Glutamatergic neuron (in vitro differentiated cells): ENCODE measurements around the gene MKKS. TPM values are rescaled to one million over a fixed set of nuclear protein-coding genes. Genes with fewer than 3 reads are reported as not detected.
A peak's percentile ranks its signal among the peaks of the same experiment; 100 is the strongest.

ENCODE experiments used
- DNase-seq: peaks from one replicate; pipeline ENCODE4 v3.0.0; 2022
- H3K27ac Mint-ChIP-seq: one replicate; pipeline ENCODE4 v1.8.0; 2020; ENCODE audit warnings: mild to moderate bottlenecking, mixed read lengths, inconsistent platforms; ENCODE audit not compliant: unreplicated experiment
- H3K27me3 Mint-ChIP-seq: one replicate; pipeline ENCODE4 v1.8.0; 2020; ENCODE audit warnings: mild to moderate bottlenecking, moderate library complexity, mixed read lengths, inconsistent platforms; ENCODE audit not compliant: unreplicated experiment
- H3K36me3 Mint-ChIP-seq: one replicate; pipeline ENCODE4 v1.8.0; 2020; ENCODE audit warnings: mild to moderate bottlenecking, mixed read lengths, inconsistent platforms; ENCODE audit not compliant: unreplicated experiment
- H3K4me1 Mint-ChIP-seq: one replicate; pipeline ENCODE4 v1.8.0; 2020; ENCODE audit warnings: mild to moderate bottlenecking, low read depth, mixed read lengths, inconsistent platforms; ENCODE audit not compliant: unreplicated experiment
- H3K4me3 Mint-ChIP-seq: one replicate; pipeline ENCODE4 v1.8.0; 2020; ENCODE audit warnings: mild to moderate bottlenecking, mixed read lengths, inconsistent platforms; ENCODE audit not compliant: unreplicated experiment
- H3K9me3 Mint-ChIP-seq: one replicate; pipeline ENCODE4 v1.8.0; 2020; ENCODE audit warnings: mild to moderate bottlenecking, moderate library complexity, mixed read lengths, inconsistent platforms; ENCODE audit not compliant: unreplicated experiment
- CTCF ChIP-seq: fragments of 200-600 bp; sonication (generic); IDR thresholded peaks from one replicate; pipeline ENCODE4 v1.5.0; 2021; ENCODE audit not compliant: partially characterized antibody, unreplicated experiment
- long read RNA-seq: library from polyadenylated mRNA; unstranded; transcript quantifications from one replicate; pipeline ENCODE4 v2.0.0, GENCODE V29; 2020; ENCODE audit not compliant: unreplicated experiment
- total RNA-seq: library from RNA; stranded (reverse); fragmentation: NEBNext Ultra II Directional; extraction: Animal tissue kit (Norgen Biotek cat#: 25700); gene quantifications from one replicate; pipeline ENCODE4 v1.2.1, GENCODE V29; 2021; ENCODE audit not compliant: unreplicated experiment

Gene MKKS
- total RNA-seq: 15.1 TPM
- long read RNA-seq, full-length matches to known transcripts: 14 of 37 reads
- long read RNA-seq, partial matches to known transcripts: 12 of 37 reads
- long read RNA-seq, other reads (novel, unspliced or antisense): 11 of 37 reads

DNA sequence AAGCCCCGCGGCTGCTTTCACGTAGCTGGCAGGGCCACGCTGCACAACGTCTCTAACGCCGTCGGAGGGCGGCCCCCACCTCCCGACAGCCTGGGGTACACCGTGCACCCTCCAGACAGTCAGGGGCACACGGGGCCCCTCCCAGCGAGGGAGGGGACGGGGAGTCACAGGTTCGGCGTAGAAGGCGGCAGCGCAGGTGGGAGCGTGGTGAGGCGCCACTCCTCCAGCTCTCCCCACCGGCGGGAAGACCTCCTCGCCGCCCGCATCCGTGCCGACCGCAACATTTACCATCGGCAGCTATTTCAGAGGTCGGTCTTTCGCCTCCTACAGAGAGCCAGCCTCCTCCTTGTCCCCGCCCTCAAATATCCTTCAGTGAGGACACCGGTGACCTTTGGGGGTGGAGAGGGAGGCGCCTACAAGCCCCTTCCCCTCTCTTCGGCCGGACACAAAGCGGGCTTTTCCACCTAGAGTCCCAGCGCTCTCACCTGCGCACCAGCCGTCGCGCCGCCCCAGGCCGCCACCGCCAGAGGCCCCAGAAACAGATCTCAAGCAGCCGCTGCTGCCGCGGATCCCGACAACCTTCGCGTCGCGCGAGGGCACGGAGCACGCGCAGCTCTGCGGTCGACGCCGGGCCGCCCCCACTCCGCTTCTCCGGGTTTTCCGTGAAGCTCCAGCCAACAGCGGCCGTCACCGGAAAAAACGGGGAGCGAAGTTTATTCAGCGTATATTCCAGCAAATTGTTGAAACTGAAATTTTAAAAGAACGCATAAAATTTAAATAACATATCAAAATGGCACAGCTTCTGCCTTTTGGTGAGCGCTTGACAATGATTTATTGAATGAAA, at the start of gene MKKS:
Gene MKKS (minus strand): TSS at position 600 of the 844 bp plus-strand sequence. CDS start 20,708 bp downstream, outside the sequence.
- no peaks in the 10 kb centered on the region for H3K36me3 Mint-ChIP-seq
- H3K27ac Mint-ChIP-seq: peak within 1 kb of the TSS; percentile 89
- TF ChIP-seq CTCF: no peak
- DNase-seq: peak; percentile 94
- peaks cover 18% of the 10 kb centered on the region for H3K4me1 Mint-ChIP-seq
- peaks cover 3% of the 10 kb centered on the region for H3K27me3 Mint-ChIP-seq
- peaks cover 4% of the 10 kb centered on the region for H3K9me3 Mint-ChIP-seq
- peak within 1 kb of the TSS; percentile 98 for H3K4me3 Mint-ChIP-seq

- Mint-ChIP-seq H3K9me3 (no peaks in the 10 kb centered on the region), H3K4me3 (no peak overlapping the region), H3K27ac (no peak overlapping the region), H3K36me3 (no peaks in the 10 kb centered on the region), H3K4me1 (peaks cover 24% of the 10 kb centered on the region), H3K27me3 (no peaks in the 10 kb centered on the region)
- no peak for TF ChIP-seq CTCF
- DNase-seq: no peak
These were observed 49.7 kb upstream of the MKKS start for GRCh38 chr20:10483691-10484090.

GRCh38 chr20:10481676-10482075, 47.7 kb upstream of the MKKS start:
- H3K4me1 Mint-ChIP-seq: peaks cover 15% of the 10 kb centered on the region
- peak; percentile 28 for DNase-seq

DNA sequence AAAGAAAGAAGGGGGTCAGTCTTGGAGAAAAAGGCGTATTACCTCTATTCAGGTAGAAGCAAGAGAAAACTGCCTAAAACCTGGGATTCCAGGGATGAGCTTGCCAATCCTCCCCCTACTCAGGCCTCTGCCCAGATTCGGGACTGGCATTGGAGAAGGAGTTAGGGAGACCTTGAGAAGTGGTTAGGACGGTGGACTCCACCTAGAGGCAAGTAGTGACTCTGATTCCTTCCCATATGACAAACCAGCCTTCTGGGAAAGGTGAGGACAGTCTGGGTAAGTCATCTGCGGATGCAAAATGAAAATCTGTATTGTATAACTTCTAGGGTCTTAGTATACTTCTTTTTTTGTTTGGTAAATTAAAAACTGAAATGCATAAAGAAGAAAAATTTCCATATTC, 44.9 kb upstream of the MKKS start:
- TF ChIP-seq CTCF: no peak
- no peak overlapping the region for H3K4me3 Mint-ChIP-seq
- no peaks in the 10 kb centered on the region for H3K27me3 Mint-ChIP-seq
- no peak for DNase-seq
- no peak overlapping the region for H3K27ac Mint-ChIP-seq
- peaks cover 23% of the 10 kb centered on the region for H3K4me1 Mint-ChIP-seq
- H3K36me3 Mint-ChIP-seq: no peaks in the 10 kb centered on the region
- H3K9me3 Mint-ChIP-seq: no peaks in the 10 kb centered on the region

More at GRCh38 chr20:10481676-10482075, 47.7 kb upstream of the MKKS start:
- H3K4me3 Mint-ChIP-seq: no peak overlapping the region
- H3K36me3 Mint-ChIP-seq: no peaks in the 10 kb centered on the region
- H3K9me3 Mint-ChIP-seq: no peaks in the 10 kb centered on the region
- H3K27ac Mint-ChIP-seq: peak overlapping the region; percentile 35
- no peak for TF ChIP-seq CTCF
- no peaks in the 10 kb centered on the region for H3K27me3 Mint-ChIP-seq

DNA sequence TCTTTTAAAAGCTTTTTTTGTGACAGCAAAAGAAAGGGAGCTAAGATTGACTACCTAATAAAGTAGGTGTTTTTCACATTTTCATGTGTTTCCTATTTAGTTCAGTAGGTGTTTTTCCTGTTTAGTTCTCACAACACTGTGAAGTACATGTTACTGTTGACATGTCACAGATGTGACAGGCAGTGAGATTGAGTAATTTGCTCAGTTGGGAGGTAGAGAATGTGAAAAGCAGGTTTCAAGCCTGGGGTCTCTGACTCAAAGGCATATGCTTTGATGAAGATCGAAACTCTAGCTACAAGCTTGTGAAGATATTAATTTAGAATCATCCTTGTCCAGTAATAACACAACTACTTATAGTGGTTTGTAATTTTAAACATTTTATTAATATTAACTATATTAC, 44.2 kb upstream of the MKKS start:
- no peak for DNase-seq
- Mint-ChIP-seq H3K36me3 (no peaks in the 10 kb centered on the region), H3K4me1 (peaks cover 23% of the 10 kb centered on the region), H3K4me3 (no peak overlapping the region), H3K27ac (no peak overlapping the region), H3K9me3 (no peaks in the 10 kb centered on the region), H3K27me3 (no peaks in the 10 kb centered on the region)
- no peak for TF ChIP-seq CTCF
